ENCODE results near the gene CYTH1.
"Not testable (repeated sequence)": the region's sequence is repeated elsewhere in the genome, so short reads cannot be mapped to it uniquely, and the experiment has no call there.

The CYTH1 gene

GRCh38 chr17:78674595-78675315 is 107.3 kb downstream of the CYTH1 start:
- Histone ChIP-seq H3K9ac (no peak overlapping the region), H3K9me3 (ENCODE audit: control insufficient read depth, low read length) (no peaks in the 10 kb centered on the region), H3K27ac (no peak overlapping the region), H2AFZ (no peak overlapping the region), H3K36me3 (ENCODE audit: control insufficient read depth, insufficient read depth, low read length) (no peaks in the 10 kb centered on the region), H3K27me3 (ENCODE audit: control insufficient read depth, insufficient read depth, low read length) (no peaks in the 10 kb centered on the region), H3K4me3 (ENCODE audit: low read depth, low read length) (no peak overlapping the region), H3K4me1 (no peaks in the 10 kb centered on the region), H3K79me2 (no peaks in the 10 kb centered on the region), H3K4me2 (ENCODE audit: low read length) (no peak overlapping the region)
- TF ChIP-seq, protein P1, sequence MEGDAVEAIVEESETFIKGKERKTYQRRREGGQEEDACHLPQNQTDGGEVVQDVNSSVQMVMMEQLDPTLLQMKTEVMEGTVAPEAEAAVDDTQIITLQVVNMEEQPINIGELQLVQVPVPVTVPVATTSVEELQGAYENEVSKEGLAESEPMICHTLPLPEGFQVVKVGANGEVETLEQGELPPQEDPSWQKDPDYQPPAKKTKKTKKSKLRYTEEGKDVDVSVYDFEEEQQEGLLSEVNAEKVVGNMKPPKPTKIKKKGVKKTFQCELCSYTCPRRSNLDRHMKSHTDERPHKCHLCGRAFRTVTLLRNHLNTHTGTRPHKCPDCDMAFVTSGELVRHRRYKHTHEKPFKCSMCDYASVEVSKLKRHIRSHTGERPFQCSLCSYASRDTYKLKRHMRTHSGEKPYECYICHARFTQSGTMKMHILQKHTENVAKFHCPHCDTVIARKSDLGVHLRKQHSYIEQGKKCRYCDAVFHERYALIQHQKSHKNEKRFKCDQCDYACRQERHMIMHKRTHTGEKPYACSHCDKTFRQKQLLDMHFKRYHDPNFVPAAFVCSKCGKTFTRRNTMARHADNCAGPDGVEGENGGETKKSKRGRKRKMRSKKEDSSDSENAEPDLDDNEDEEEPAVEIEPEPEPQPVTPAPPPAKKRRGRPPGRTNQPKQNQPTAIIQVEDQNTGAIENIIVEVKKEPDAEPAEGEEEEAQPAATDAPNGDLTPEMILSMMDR (IDR thresholded peaks at IDR 0.05) = no peak

DNA sequence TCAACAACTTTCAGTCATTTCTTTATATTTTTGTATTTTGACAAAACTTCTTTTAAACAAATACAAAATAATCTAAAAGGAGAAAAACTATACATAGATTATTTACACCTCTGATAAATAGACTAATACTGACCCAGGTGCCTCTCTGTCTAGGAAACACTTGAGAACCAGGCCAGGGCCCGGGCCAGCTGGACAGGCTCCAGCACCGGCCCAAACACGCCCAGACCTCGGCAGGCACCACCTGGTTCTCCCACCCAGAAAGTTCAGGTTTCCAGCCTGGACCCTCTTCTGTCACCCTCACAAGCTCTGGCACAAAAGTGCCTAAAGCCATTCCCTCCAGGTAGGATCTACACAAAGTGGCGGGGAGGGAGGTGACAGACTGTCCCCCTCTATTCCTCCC is 107.9 kb downstream of the CYTH1 start:
- H3K79me2 ChIP-seq = no peaks in the 10 kb centered on the region
- H3K9me3 ChIP-seq (ENCODE audit: control insufficient read depth, low read length) = no peaks in the 10 kb centered on the region
- TF ChIP-seq, protein P1 (IDR thresholded peaks at IDR 0.05) = no peak
- H3K9ac ChIP-seq = no peak overlapping the region
- H3K27me3 ChIP-seq (ENCODE audit: control insufficient read depth, insufficient read depth, low read length) = no peaks in the 10 kb centered on the region
- H3K4me1 ChIP-seq = no peaks in the 10 kb centered on the region
- H3K4me3 ChIP-seq (ENCODE audit: low read depth, low read length) = no peak overlapping the region
- no peak overlapping the region for H2AFZ ChIP-seq
- H3K4me2 ChIP-seq (ENCODE audit: low read length) = no peak overlapping the region
- H3K27ac ChIP-seq = no peak overlapping the region
- H3K36me3 ChIP-seq (ENCODE audit: control insufficient read depth, insufficient read depth, low read length) = no peaks in the 10 kb centered on the region

DNA sequence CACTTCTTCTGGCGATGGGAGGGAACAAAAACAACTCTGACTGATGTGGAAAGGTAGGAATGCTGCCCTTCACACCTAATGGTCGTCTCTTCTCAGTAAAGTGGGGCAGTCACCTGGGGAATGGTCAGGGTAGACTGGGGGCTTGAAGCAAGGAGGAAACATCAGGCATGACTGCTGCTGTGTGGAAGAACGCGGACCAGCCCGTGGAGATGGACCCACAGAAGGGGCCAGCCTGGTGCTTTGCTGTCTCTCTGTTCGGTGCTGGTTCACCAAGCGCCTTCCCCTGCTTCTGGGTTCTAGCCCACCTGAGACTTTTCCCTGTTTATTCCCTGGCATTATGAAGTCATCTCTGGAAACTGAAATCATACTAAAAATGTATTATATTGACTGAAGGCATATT is 108.7 kb downstream of the CYTH1 start:
- no peaks in the 10 kb centered on the region for H3K36me3 ChIP-seq (ENCODE audit: control insufficient read depth, insufficient read depth, low read length)
- H3K27ac ChIP-seq = no peak overlapping the region
- no peak overlapping the region for H3K4me3 ChIP-seq (ENCODE audit: low read depth, low read length)
- no peak overlapping the region for H2AFZ ChIP-seq
- TF ChIP-seq, protein P1 (IDR thresholded peaks at IDR 0.05) = no peak
- H3K9ac ChIP-seq = no peak overlapping the region
- no peak overlapping the region for H3K4me2 ChIP-seq (ENCODE audit: low read length)
- no peaks in the 10 kb centered on the region for H3K9me3 ChIP-seq (ENCODE audit: control insufficient read depth, low read length)
- H3K4me1 ChIP-seq = no peaks in the 10 kb centered on the region
- H3K27me3 ChIP-seq (ENCODE audit: control insufficient read depth, insufficient read depth, low read length) = no peaks in the 10 kb centered on the region
- H3K79me2 ChIP-seq = no peaks in the 10 kb centered on the region

- no peaks in the 10 kb centered on the region for H3K4me1 ChIP-seq
- TF ChIP-seq, protein P1 (IDR thresholded peaks at IDR 0.05) = no peak
Measured at GRCh38 chr17:78672871-78673371, 109.2 kb downstream of the CYTH1 start.

GRCh38 chr17:78672005-78672404 is 110.1 kb downstream of the CYTH1 start:
- Histone ChIP-seq H3K36me3 (ENCODE audit: control insufficient read depth, insufficient read depth, low read length) (no peaks in the 10 kb centered on the region), H3K4me2 (ENCODE audit: low read length) (no peak overlapping the region), H3K79me2 (no peaks in the 10 kb centered on the region), H3K27me3 (ENCODE audit: control insufficient read depth, insufficient read depth, low read length) (no peaks in the 10 kb centered on the region), H3K4me1 (no peaks in the 10 kb centered on the region), H3K4me3 (ENCODE audit: low read depth, low read length) (no peak overlapping the region), H3K9ac (no peak overlapping the region), H2AFZ (no peak overlapping the region), H3K9me3 (ENCODE audit: control insufficient read depth, low read length) (no peaks in the 10 kb centered on the region), H3K27ac (no peak overlapping the region)
- TF ChIP-seq, protein P1 (IDR thresholded peaks at IDR 0.05) = no peak

More at GRCh38 chr17:78672871-78673371, 109.2 kb downstream of the CYTH1 start:
- Histone ChIP-seq H3K36me3 (ENCODE audit: control insufficient read depth, insufficient read depth, low read length) (no peaks in the 10 kb centered on the region), H3K79me2 (no peaks in the 10 kb centered on the region), H2AFZ (no peak overlapping the region), H3K4me3 (ENCODE audit: low read depth, low read length) (no peak overlapping the region), H3K27ac (no peak overlapping the region), H3K9me3 (ENCODE audit: control insufficient read depth, low read length) (no peaks in the 10 kb centered on the region), H3K9ac (no peak overlapping the region), H3K27me3 (ENCODE audit: control insufficient read depth, insufficient read depth, low read length) (no peaks in the 10 kb centered on the region), H3K4me2 (ENCODE audit: low read length) (no peak overlapping the region)

DNA sequence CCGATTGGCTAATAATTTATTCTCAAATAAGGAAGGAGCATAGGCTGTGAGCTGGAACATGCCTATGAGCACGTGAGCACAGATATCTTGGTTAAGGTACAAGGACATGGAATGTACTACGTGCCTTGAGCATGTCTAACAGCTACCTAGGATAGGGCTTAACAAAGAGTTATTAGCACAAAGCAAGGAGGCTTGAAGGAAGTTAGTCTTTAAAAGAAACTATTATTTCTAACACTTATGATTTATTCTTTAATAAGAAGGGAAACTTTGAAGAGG is 110.4 kb downstream of the CYTH1 start:
- H3K27ac ChIP-seq = not testable (repeated sequence)

More for the DNA sequence above, 110.4 kb downstream of the CYTH1 start:
- H3K4me1 ChIP-seq; H3K4me2 ChIP-seq (ENCODE audit: low read length); H3K9ac ChIP-seq; H3K27me3 ChIP-seq (ENCODE audit: control insufficient read depth, insufficient read depth, low read length); H3K4me3 ChIP-seq (ENCODE audit: low read depth, low read length); H3K79me2 ChIP-seq; H2AFZ ChIP-seq; H3K9me3 ChIP-seq (ENCODE audit: control insufficient read depth, low read length); H3K36me3 ChIP-seq (ENCODE audit: control insufficient read depth, insufficient read depth, low read length): not testable (repeated sequence)

All from parathyroid adenoma (tissue), 2 donors.